Stimulated activated naive CD4-positive, alpha-beta T cell treated with Interleukin-2 at 50 U/mL for 16 hours (primary cell): ENCODE results near the gene SOX6.

ENCODE experiments used
- DNase-seq: peaks from one replicate; lab custom pipeline; 2025; lab: John Stamatoyannopoulos, UW

SOX6 gene

GRCh38 chr11:16364254-16364653, 7.9 kb upstream of the SOX6 start:
- no peak for DNase-seq

DNA sequence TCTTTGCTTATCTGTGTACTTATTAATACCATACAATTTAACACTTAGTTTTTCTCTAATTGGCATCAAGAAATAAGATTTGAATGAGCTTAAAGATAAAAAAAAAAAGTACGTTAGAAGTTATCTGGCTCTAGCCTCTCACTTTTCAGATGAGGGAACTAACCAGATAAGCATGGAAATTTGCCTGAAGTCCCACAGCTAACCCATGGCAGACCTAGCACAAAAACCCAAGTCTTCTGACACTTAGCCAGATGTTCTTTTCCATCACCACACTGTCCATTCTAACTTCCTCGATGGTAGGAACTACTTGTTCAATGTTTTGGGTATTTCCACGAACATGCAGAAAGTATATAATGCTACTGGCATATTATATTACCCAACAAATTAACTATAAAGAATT, 7.4 kb upstream of the SOX6 start:
- no peak for DNase-seq

- no peak for DNase-seq
Observed at GRCh38 chr11:16361108-16361865, 4.9 kb upstream of the SOX6 start.

GRCh38 chr11:16359369-16359768, 3.0 kb upstream of the SOX6 start:
- no peak for DNase-seq

DNA sequence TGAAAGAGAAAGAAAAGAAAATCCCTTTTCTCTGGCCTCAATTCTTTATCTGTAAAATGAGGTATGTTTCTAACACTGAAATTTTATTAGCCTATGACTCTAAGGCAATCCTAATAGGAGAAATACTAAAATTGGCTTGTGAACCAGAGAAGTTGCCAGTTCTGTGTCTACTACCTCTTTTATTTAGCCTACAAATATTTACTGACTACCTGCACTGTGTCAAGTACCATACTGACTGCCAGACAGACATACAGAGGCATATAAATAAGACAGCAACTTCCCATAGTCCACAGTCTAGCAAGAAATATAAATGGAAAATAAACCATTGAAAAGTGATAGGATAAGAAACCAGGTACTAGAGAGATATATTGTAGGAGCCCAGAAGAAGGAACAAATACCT, 2.4 kb upstream of the SOX6 start:
- no peak for DNase-seq

DNA sequence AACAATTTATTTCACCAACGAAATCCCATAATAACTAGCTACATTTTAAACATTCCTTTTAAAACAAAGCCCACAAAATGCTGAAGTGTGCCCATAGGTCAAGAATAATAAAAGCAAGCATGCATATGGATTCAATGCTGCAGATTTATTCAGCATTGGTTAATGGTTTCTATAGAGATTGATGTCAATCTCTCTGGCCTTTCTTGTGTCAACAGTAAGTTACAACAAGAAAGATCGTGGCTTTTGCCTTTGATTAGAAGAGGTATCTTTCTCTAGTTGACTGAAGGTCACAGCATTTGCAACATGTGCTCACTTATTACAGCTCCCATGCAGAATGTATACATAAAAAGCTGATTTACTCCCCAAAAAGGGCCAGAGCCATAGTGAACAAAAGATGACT, 1.4 kb upstream of the SOX6 start:
- DNase-seq: no peak

DNA sequence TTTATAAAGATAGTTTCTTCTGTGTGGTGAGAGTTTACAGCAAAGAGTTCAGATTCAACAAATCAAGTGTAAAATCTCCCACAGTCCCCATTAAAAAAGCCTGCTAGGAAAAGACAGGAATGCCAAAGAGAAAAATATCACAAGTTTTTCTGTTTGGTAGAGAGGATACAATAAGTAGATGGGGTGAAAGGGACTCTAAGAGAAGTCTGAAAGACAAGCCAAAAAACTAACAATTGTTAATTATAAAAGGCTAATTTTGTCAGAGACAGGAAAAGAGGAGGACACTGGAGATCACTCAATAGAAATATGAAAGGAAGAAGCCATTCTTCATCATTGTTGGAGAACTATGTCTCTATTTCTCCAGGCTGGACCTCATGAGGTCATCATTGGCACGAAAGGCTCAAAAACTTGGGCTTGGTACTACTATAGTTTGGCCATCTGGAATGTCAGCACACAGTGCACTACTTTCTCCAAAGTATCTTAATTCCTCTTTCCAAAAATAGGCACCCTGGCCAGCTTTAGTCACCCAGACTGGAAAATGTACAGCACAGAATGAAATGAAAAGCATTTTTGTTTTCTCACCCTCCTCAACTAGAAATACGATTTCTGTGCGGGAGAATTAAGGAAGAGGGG, 531 bp upstream of the SOX6 start:
- DNase-seq: no peak

DNA sequence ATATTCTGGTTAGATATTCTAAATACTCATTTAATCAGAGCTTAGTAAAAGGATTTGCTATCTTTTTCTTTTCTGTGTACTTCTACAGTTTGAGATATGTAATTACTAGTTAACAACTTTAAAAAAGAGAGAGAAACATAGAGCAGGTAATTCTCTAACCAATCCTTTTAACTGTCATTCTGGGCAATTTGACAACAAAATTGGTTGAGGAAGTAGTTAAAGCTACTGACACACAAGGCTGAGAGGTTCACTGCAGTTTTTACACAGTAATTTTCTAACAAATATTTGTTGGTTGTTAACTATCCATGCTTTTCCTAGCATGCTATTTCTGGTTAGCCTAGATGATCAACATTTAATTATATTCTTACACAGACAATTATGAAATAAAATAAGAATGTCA, 3.6 kb downstream of the SOX6 start:
- no peak for DNase-seq

DNA sequence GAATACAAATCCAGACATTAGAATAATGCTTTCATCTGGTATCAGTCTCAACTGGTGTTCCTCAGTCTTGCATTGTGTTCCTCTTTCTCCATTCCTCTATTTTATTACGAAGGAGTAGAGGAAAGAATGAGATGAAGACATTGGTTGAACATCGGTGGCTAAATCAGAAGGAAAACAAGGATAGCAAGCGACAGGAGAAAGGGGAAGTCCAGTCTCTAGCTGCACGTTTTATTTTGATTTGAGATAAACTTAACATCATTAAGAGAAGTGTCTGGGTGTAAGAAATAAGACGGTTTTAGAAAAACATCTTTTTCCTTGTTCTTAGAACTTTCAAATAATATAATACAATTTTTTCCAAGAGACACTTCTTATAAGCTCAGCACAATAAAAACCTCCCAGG, 6.2 kb downstream of the SOX6 start:
- no peak for DNase-seq

GRCh38 chr11:16347928-16348685, 8.2 kb downstream of the SOX6 start:
- DNase-seq: no peak

DNA sequence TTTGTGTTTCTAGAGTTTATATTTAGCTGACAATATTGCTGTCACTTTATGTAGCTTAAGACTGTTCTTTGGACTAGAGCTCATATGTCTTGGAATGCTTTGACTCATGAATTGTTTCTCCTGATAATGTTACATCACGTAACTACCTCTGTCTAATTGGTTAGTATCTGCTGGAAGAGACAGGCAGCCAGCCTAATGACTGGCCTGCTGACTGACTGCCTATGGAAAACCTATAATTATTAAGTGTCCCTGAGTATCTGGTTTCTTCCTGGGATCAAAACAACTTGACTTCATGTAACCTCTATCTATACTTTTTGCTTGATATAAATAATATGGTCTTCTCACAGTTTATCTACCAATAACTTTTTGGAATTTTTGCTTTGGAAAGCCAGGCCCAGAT, 9.4 kb downstream of the SOX6 start:
- DNase-seq: no peak

DNA sequence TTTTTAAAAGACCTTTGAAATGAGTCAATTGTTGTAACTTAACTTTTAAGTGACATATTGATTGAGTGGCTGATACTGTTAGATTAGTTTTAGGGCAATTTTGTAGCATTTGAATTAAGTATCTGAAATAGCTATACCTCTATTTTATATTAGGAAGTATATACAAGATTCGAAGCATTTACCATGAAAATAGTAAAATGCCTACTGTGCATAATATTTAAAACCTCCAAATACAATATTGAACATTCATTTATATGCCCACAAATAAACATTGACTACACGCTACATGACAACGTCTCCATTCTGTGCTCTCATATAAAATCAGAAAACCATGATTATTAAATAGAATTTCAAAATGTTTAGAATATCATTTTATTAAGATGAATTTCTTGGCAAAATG, 14.5 kb downstream of the SOX6 start:
- no peak for DNase-seq

DNA sequence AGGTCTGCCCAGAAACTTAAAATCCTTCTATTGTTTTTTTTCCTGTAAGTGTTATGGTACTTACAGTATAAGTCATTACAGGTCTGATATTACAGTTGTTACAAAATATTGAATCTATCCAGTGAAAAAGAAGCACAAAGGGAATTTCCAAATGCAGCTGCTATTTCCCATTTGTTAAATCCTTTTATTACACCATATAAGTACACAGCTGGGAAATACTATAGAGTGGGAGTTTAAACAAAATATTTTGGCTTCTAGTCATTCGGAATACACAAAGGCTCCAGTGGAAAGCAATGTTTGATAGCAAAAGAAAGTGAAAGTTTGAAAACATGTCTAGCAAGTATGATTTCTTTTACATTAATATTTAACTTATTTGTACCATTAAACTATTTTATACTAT, 18.0 kb downstream of the SOX6 start:
- no peak for DNase-seq

DNA sequence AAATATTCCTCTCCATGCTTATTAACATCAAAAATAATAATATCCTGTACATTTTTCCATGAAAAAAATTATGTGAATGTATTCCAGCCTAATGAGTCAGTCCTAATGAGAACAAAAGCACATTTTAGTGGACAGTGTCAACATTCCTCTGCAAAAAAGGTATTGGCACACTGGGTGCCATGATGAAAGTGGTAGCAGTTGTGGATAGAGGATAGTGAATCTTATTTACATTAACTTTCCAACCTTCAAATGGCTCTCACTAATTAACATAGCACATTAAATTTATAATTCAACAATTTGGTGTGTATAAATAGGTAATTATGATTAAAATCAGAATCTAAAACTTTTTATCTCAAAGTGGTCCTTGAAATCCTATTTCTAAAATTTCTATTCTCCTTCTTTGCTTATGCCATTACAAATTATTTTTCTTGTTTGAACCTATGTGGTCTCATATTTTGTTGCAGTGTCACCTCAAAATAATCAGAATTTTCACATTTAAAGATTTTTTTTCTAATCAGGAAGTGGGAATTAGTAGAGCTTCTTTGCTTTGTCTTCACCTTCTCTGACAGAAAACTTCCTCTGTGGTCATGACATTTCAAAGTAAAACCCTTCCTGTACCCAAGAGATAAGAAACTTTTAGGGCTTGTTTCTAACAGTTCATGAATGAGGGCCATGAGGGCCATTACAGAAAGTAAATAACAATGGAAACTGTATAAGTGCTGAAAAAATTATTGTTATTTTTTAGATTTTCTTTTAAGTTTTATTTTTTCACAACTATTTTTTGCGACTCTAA, 18.7 kb downstream of the SOX6 start:
- DNase-seq: no peak

DNA sequence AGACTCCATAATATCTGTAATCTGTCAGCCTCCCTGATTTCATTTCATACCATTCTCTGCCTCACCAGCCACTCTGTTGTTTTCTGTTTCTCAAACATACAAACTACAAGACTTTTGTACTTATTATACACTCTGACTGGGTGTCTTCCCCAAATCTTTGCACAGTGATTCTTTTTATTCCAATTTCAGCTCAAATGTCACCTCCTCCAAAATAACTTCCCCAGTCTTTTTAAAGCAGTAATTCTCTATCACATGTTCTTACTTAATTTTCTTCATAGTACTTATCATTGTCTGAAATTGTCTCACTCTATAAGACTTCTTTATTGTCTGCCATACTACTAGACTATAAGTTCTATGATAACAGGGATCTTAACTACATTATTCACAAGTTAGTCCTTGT, 19.6 kb downstream of the SOX6 start:
- DNase-seq: no peak

- no peak for DNase-seq
Observed at GRCh38 chr11:16336204-16336603, 20.1 kb downstream of the SOX6 start.

DNA sequence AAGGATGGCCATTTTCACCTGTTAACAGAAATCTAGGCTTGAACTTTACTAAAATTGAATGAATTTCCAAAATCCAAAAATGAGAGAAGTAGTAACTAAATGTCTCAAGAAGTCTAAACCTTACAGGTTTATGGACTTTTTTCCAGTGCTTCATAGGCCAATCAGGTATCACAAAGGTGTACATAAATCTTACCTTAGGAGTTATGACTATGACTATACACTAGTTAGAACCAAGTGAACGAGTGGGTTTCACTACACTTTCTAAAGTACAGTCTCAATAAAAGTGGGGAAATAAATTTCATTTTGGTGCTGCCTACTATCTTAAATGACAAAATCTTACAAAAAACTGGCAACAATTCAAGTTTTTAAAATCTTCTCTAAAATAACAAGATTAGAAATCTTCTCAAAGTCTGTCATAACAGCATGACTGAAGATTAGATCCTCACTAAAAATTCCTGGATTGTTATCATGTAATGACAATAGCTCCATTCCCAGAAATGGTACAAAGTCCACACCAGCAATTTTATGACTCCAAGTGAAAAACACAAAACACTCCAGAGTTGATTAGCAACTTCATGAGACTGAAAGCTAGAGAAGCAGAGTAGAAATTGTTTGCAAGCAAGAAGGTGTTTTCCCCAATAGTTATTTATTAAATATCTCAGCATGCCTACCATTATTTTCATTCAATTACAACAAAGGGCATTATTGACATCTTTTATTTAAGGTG, 20.9 kb downstream of the SOX6 start:
- DNase-seq: no peak

DNA sequence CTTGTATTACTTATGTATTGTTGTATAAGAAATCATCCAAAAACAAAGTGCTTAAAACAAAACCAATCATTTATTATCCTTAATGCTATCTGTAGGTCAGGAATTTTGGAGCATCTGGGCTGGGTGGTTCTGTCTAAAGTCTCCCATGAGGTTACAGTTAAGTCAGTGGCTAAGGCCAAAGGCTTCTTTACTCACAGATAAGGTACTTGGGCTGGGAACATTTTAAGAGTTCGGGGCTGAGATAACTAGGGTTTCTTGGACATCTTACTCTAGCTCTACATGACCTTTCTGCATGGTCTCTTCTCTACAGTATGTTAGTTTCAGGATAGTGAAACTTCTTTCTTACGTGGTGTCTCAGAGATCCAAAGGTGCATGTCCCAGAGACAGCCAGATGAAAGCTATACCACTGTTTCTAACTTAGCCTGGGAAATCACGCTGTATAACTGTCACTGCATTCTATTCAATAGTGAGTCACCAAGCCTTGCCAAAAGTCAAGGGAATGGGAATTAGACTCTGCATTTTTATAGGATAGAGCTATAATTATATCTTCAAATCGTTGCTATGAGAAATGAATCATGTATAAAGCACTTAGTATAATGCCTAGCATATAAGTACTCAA, 29.6 kb downstream of the SOX6 start:
- no peak for DNase-seq

- DNase-seq: no peak
Observed at GRCh38 chr11:16322190-16322589, 34.2 kb downstream of the SOX6 start.

- no peak for DNase-seq
Observed at GRCh38 chr11:16321148-16321547, 35.2 kb downstream of the SOX6 start.

DNA sequence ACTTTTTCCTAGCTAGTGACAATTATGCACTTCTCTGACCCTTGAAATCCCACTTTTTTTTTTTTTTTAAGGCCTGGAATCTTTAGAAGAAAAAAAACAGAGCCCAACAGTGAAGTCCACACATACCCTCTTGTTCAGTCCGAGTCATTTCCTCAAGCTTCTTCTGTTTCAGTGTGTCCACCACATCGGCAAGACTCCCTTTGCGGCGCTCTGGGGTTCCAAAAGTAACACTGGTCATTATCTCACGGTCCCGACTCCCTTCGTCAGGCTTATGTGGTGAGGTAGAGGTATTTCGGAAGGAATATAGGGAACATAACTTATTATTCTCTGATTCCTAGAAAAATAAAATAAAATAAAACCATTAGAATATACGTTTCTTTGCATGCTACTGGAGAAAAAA, 38.0 kb downstream of the SOX6 start:
- DNase-seq: no peak
